Neural cell (in vitro differentiated cells): ENCODE data around the gene CD84. TPM values are rescaled to one million over a fixed set of nuclear protein-coding genes. Genes with fewer than 3 reads are reported as not detected.
"Not testable (repeated sequence)": the region's sequence is repeated elsewhere in the genome, so short reads cannot be mapped to it uniquely, and the experiment has no call there.

Source experiments
- H2AFZ ChIP-seq: fragments of 200-600, 300-800 bp; sonication (generic), shearing (Covaris generic); 2 replicates; pipeline ENCODE4 v1.6.0; 2014; ENCODE audit warnings: low read depth, mild to moderate bottlenecking, antibody characterized with exemption, low read length, moderate library complexity
- H3F3A ChIP-seq: fragments of 200-600 bp; shearing (Covaris generic); 2 replicates; pipeline ENCODE4 v1.6.1; 2016; ENCODE audit warnings: mild to moderate bottlenecking, moderate library complexity, mixed read lengths, antibody characterized with exemption, low read length; ENCODE audit not compliant: insufficient read depth, poor library complexity, severe bottlenecking
- H3K27ac ChIP-seq: fragments of 200-600, 300-800 bp; sonication (generic), shearing (Covaris generic); 2 replicates; pipeline ENCODE4 v1.5.1; 2014; ENCODE audit warnings: mild to moderate bottlenecking, low read length, moderate library complexity
- H3K27me3 ChIP-seq: fragments of 300-800, 200-600 bp; sonication (generic), shearing (Covaris generic); 2 replicates; pipeline ENCODE4 v1.6.0; 2014; ENCODE audit warnings: mild to moderate bottlenecking, low read depth, low read length, moderate library complexity; ENCODE audit not compliant: insufficient read depth
- H3K36me3 ChIP-seq: fragments of 300-800, 200-600 bp; sonication (generic), shearing (Covaris generic); 2 replicates; pipeline ENCODE4 v1.5.1; 2014; ENCODE audit warnings: mild to moderate bottlenecking, antibody characterized with exemption, low read length, moderate library complexity; ENCODE audit not compliant: insufficient read depth
- H3K4me2 ChIP-seq: fragments of 300-800, 200-600 bp; sonication (generic), shearing (Covaris generic); 2 replicates; pipeline ENCODE4 v1.6.0; 2014; ENCODE audit warnings: mild to moderate bottlenecking, low read length
- H3K4me3 ChIP-seq: fragments of 300-800, 200-600 bp; sonication (generic), shearing (Covaris generic); 2 replicates; pipeline ENCODE4 v1.5.1; 2014; ENCODE audit warnings: mild to moderate bottlenecking, low read length, moderate library complexity
- H3K79me2 ChIP-seq: fragments of 200-600 bp; shearing (Covaris generic); replicated peaks from 2 replicates; pipeline ENCODE4 v1.6.0; 2014; ENCODE audit warnings: mild to moderate bottlenecking, low read length, moderate library complexity; ENCODE audit not compliant: insufficient read depth
- H3K9ac ChIP-seq: fragments of 300-800, 200-600 bp; sonication (generic), shearing (Covaris generic); 2 replicates; pipeline ENCODE4 v1.6.1; 2016; ENCODE audit warnings: mild to moderate bottlenecking, low read length, mixed read lengths
- H3K9me2 ChIP-seq: fragments of 200-600 bp; shearing (Covaris generic); 2 replicates; pipeline ENCODE4 v1.6.1; 2016; ENCODE audit warnings: mild to moderate bottlenecking, low read length, mixed read lengths; ENCODE audit not compliant: insufficient read depth
- H3K9me3 ChIP-seq: fragments of 200-600, 300-800 bp; sonication (generic), shearing (Covaris generic); 2 replicates; pipeline ENCODE4 v1.6.1; 2016; ENCODE audit warnings: mild to moderate bottlenecking, mixed run types, low read length, moderate library complexity, mixed read lengths
- H4K20me1 ChIP-seq: fragments of 200-600 bp; shearing (Covaris generic); 2 replicates; pipeline ENCODE4 v1.6.1; 2016; ENCODE audit warnings: mild to moderate bottlenecking, mixed run types; ENCODE audit not compliant: insufficient read depth
- EP300 ChIP-seq: fragments of 450-650 bp; conservative IDR thresholded peaks from 2 replicates; pipeline ENCODE4 v1.6.1; 2014; ENCODE audit warnings: antibody characterized with exemption, mild to moderate bottlenecking, moderate library complexity; ENCODE audit not compliant: poor library complexity, severe bottlenecking
- EZH2 ChIP-seq: fragments of 200-600, 300-800 bp; shearing (Covaris generic), sonication (generic); IDR thresholded peaks from 2 replicates; pipeline ENCODE4 v1.6.1; 2014; ENCODE audit warnings: antibody characterized with exemption, low read length, borderline replicate concordance, mild to moderate bottlenecking; ENCODE audit not compliant: insufficient read depth, poor library complexity, severe bottlenecking
- MXI1 ChIP-seq: fragments of 450-650 bp; conservative IDR thresholded peaks from 2 replicates; pipeline ENCODE4 v1.6.1; 2014; ENCODE audit warnings: antibody characterized with exemption, mild to moderate bottlenecking; ENCODE audit not compliant: poor library complexity, severe bottlenecking
- POLR2AphosphoS5 ChIP-seq: IDR thresholded peaks from 2 replicates; pipeline ENCODE4 v1.6.1; 2012
- SMC3 ChIP-seq: fragments of 450-650 bp; conservative IDR thresholded peaks from 2 replicates; pipeline ENCODE4 v1.6.1; 2014; ENCODE audit warnings: antibody characterized with exemption, mild to moderate bottlenecking, moderate library complexity; ENCODE audit not compliant: poor library complexity
- TAF1 ChIP-seq: IDR thresholded peaks from 2 replicates; pipeline ENCODE4 v1.6.1; 2012; ENCODE audit warnings: low read depth
- polyA plus RNA-seq: library from polyadenylated mRNA; depleted of rRNA; stranded (reverse); fragments of >200 nt; gene quantifications from 2 replicates; pipeline ENCODE4 v1.2.3, GENCODE V29; 2014
- TF ChIP-seq, protein P1 (sequence below): IDR thresholded peaks from 2 replicates; pipeline ENCODE4 v1.6.1; 2012; ENCODE audit warnings: borderline replicate concordance
- TF ChIP-seq, protein P2 (sequence below): fragments of 450-650 bp; IDR thresholded peaks from 2 replicates; pipeline ENCODE4 v1.5.1; 2014; ENCODE audit warnings: antibody characterized with exemption, mild to moderate bottlenecking, moderate library complexity; ENCODE audit not compliant: poor library complexity, severe bottlenecking

CD84 gene
- polyA plus RNA-seq, 1 donor from 2014 or later = not detected

DNA sequence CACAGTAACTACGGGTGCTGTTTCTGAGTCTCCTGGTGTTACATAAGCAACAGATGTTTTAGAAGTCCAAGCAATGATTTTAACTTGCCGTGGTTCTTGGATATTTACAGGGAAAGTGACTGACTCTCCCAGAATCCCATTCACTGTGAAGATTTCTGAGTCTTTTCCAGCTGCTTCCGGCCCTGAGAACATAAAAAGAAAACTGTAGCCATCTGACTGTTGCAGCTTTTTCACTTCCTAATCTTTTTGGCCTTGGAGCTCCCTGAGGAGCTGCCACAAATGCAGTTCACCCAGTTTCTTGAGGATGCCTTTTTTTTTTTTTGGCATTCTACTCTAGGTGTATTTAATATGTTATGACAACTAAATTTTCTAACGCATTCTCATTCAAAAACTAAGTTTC lies 13.7 kb downstream of the CD84 start:
- Histone ChIP-seq H3K9me3 (no peaks in the 10 kb centered on the region), H3K4me3 (no peak overlapping the region), H3F3A (no peaks in the 10 kb centered on the region), H3K9me2 (no peaks in the 10 kb centered on the region), H2AFZ (no peak overlapping the region), H4K20me1 (no peaks in the 10 kb centered on the region), H3K36me3 (no peaks in the 10 kb centered on the region), H3K27me3 (no peaks in the 10 kb centered on the region), H3K79me2 (no peaks in the 10 kb centered on the region), H3K4me2 (no peak overlapping the region), H3K27ac (no peak overlapping the region), H3K9ac (no peak overlapping the region)
- TF ChIP-seq SMC3 (no peak), POLR2AphosphoS5 (no peak), EZH2 (no peak), TAF1 (no peak), MXI1 (no peak), EP300 (no peak)
- TF ChIP-seq, protein P1, sequence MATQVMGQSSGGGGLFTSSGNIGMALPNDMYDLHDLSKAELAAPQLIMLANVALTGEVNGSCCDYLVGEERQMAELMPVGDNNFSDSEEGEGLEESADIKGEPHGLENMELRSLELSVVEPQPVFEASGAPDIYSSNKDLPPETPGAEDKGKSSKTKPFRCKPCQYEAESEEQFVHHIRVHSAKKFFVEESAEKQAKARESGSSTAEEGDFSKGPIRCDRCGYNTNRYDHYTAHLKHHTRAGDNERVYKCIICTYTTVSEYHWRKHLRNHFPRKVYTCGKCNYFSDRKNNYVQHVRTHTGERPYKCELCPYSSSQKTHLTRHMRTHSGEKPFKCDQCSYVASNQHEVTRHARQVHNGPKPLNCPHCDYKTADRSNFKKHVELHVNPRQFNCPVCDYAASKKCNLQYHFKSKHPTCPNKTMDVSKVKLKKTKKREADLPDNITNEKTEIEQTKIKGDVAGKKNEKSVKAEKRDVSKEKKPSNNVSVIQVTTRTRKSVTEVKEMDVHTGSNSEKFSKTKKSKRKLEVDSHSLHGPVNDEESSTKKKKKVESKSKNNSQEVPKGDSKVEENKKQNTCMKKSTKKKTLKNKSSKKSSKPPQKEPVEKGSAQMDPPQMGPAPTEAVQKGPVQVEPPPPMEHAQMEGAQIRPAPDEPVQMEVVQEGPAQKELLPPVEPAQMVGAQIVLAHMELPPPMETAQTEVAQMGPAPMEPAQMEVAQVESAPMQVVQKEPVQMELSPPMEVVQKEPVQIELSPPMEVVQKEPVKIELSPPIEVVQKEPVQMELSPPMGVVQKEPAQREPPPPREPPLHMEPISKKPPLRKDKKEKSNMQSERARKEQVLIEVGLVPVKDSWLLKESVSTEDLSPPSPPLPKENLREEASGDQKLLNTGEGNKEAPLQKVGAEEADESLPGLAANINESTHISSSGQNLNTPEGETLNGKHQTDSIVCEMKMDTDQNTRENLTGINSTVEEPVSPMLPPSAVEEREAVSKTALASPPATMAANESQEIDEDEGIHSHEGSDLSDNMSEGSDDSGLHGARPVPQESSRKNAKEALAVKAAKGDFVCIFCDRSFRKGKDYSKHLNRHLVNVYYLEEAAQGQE = no peak
- TF ChIP-seq, protein P2, sequence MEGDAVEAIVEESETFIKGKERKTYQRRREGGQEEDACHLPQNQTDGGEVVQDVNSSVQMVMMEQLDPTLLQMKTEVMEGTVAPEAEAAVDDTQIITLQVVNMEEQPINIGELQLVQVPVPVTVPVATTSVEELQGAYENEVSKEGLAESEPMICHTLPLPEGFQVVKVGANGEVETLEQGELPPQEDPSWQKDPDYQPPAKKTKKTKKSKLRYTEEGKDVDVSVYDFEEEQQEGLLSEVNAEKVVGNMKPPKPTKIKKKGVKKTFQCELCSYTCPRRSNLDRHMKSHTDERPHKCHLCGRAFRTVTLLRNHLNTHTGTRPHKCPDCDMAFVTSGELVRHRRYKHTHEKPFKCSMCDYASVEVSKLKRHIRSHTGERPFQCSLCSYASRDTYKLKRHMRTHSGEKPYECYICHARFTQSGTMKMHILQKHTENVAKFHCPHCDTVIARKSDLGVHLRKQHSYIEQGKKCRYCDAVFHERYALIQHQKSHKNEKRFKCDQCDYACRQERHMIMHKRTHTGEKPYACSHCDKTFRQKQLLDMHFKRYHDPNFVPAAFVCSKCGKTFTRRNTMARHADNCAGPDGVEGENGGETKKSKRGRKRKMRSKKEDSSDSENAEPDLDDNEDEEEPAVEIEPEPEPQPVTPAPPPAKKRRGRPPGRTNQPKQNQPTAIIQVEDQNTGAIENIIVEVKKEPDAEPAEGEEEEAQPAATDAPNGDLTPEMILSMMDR = no peak

DNA sequence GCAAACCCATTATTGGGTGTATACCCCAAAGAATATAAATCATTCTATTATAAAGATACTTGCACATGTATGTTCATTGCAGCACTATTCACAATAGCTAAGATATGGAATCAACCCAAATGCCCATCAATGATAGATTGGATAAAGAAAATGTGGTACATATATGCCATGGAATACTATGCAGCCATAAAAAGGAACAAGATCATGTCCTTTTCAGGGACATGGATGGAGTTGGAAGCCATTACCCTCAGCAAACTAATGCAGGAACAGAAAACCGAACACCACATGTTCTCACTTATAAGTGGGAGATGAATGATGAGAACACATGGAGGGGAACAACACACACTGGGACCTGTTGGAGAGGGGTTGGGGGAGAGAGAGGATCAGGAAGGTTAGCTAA lies 16.1 kb downstream of the CD84 start:
- H3K79me2 ChIP-seq, H2AFZ ChIP-seq, H3K9ac ChIP-seq: not testable (repeated sequence)

DNA sequence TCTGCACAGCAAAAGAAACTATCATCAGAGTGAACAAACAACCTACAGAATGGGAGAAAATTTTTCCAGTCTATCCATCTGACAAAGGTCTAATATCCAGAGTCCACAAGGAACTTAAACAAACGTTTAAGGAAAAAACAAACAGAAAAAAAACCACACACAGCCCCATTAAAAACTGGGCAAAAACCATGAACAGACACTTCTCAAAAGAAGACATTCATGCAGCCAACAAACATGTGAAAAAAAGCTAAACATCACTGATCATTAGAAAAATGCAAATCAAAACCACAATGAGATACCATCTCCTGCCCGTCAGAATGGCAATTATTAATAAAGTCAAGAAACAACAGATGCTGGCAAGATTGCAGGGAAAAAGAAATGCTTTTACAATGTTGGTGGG lies 16.6 kb downstream of the CD84 start:
- H3K27ac ChIP-seq, H3K79me2 ChIP-seq, H4K20me1 ChIP-seq, H3K4me2 ChIP-seq, H3K36me3 ChIP-seq, H3K9me3 ChIP-seq, H3K27me3 ChIP-seq, H3F3A ChIP-seq, H3K9ac ChIP-seq, H3K9me2 ChIP-seq, H2AFZ ChIP-seq, H3K4me3 ChIP-seq: not testable (repeated sequence)

More for the DNA sequence above, 16.1 kb downstream of the CD84 start:
- H3K9me3 ChIP-seq, H3K9me2 ChIP-seq, H3F3A ChIP-seq, H3K4me2 ChIP-seq, H3K27me3 ChIP-seq, H3K36me3 ChIP-seq, H3K4me3 ChIP-seq, H4K20me1 ChIP-seq, H3K27ac ChIP-seq: not testable (repeated sequence)
